Cortex of kidney (tissue), 1 donor: Measurements from ENCODE around the gene SMIM24.
"Not testable (repeated sequence)": the region's sequence is repeated elsewhere in the genome, so short reads cannot be mapped to it uniquely, and the experiment has no call there.

Experiments
- DNase-seq: peaks from one replicate; lab custom pipeline; 2025; lab: John Stamatoyannopoulos, UW

SMIM24 gene

GRCh38 chr19:3514930-3515329 is 34.6 kb upstream of the SMIM24 start:
- DNase-seq, result no peak

GRCh38 chr19:3513229-3514140 is 33.2 kb upstream of the SMIM24 start:
- no peak for DNase-seq

- no peak for DNase-seq
These were observed 32.4 kb upstream of the SMIM24 start for GRCh38 chr19:3512562-3513228.

GRCh38 chr19:3511506-3512251 is 31.4 kb upstream of the SMIM24 start:
- no peak for DNase-seq

- no peak for DNase-seq
These were observed 30.4 kb upstream of the SMIM24 start for GRCh38 chr19:3510727-3511126.

- DNase-seq, result no peak
These were observed 29.3 kb upstream of the SMIM24 start for GRCh38 chr19:3509566-3509989.

GRCh38 chr19:3508771-3509535 is 28.6 kb upstream of the SMIM24 start:
- no peak for DNase-seq

GRCh38 chr19:3508121-3508661 is 27.9 kb upstream of the SMIM24 start:
- not testable (repeated sequence) for DNase-seq

GRCh38 chr19:3507371-3508120 is 27.2 kb upstream of the SMIM24 start:
- no peak for DNase-seq

- no peak for DNase-seq
These were observed 26.3 kb upstream of the SMIM24 start for GRCh38 chr19:3506384-3507340.

GRCh38 chr19:3505598-3506383 is 25.5 kb upstream of the SMIM24 start, which contains the start of gene FZR1:
TSS of gene FZR1 (plus strand) at chr19:3506311. CDS start at chr19:3522990, 16,679 bp downstream.
- peak; percentile 96 for DNase-seq

- no peak for DNase-seq
These were observed 24.4 kb upstream of the SMIM24 start for GRCh38 chr19:3504735-3505134.

GRCh38 chr19:3503036-3503572 is 22.8 kb upstream of the SMIM24 start:
- DNase-seq, result no peak

GRCh38 chr19:3501780-3502179 is 21.5 kb upstream of the SMIM24 start:
- no peak for DNase-seq

- no peak for DNase-seq
These were observed 20.2 kb upstream of the SMIM24 start, which contains the start of gene DOHH for GRCh38 chr19:3500429-3501101. TSS of gene DOHH (minus strand) at chr19:3500674. CDS start at chr19:3496814, 3,860 bp downstream.

GRCh38 chr19:3499738-3500428 is 19.6 kb upstream of the SMIM24 start:
- no peak for DNase-seq
